Loucy (cell line): ENCODE measurements around the gene RPUSD2.

Experiments used
- EZH2phosphoT487 ChIP-seq: fragments of 200-600 bp; IDR thresholded peaks from 2 replicates; pipeline ENCODE4 v1.6.1; 2018; ENCODE audit warnings: antibody characterized with exemption, mild to moderate bottlenecking, moderate library complexity, borderline replicate concordance
- TF ChIP-seq, protein P1 (sequence below): fragments of 200-600 bp; sonication (generic); conservative IDR thresholded peaks from 2 replicates; pipeline ENCODE4 v1.5.1; 2014; ENCODE audit warnings: mild to moderate bottlenecking, antibody characterized with exemption, low read length

- TF ChIP-seq, protein P1, sequence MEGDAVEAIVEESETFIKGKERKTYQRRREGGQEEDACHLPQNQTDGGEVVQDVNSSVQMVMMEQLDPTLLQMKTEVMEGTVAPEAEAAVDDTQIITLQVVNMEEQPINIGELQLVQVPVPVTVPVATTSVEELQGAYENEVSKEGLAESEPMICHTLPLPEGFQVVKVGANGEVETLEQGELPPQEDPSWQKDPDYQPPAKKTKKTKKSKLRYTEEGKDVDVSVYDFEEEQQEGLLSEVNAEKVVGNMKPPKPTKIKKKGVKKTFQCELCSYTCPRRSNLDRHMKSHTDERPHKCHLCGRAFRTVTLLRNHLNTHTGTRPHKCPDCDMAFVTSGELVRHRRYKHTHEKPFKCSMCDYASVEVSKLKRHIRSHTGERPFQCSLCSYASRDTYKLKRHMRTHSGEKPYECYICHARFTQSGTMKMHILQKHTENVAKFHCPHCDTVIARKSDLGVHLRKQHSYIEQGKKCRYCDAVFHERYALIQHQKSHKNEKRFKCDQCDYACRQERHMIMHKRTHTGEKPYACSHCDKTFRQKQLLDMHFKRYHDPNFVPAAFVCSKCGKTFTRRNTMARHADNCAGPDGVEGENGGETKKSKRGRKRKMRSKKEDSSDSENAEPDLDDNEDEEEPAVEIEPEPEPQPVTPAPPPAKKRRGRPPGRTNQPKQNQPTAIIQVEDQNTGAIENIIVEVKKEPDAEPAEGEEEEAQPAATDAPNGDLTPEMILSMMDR = no peak
- TF ChIP-seq EZH2phosphoT487 = no peak
These were observed at the start of gene RPUSD2 for GRCh38 chr15:40569129-40569953.
